ENCODE data around the gene HCN3.

- TF ChIP-seq CTCF (tag by site-specific recombination; IDR thresholded peaks at IDR 0.05) (peak; percentile 36; the same call in 1 of the 2 replicates), REST (tag by site-specific recombination; IDR thresholded peaks at IDR 0.05) (no peak), ZNF274 (IDR thresholded peaks at IDR 0.05; ENCODE audit: low read length) (no peak), ZNF274 (tag by site-specific recombination; IDR thresholded peaks at IDR 0.05; ENCODE audit: borderline replicate concordance) (no peak), ZBTB10 (tag by site-specific recombination; IDR thresholded peaks at IDR 0.05) (peak; percentile 71; the same call in 1 of the 2 replicates), ZBTB8A (tag by site-specific recombination; IDR thresholded peaks at IDR 0.05) (peak; percentile 96), TCF7L2 (IDR thresholded peaks at IDR 0.05; ENCODE audit: borderline replicate concordance, low read depth, low read length) (no peak)
Measured at GRCh38 chr1:155277070-155277901, at the start of gene HCN3.

Data from HEK293 (cell line).